HuH-7.5 (cell line): ENCODE data around the gene PCBP3.
"Not testable (repeated sequence)": the region's sequence is repeated elsewhere in the genome, so short reads cannot be mapped to it uniquely, and the experiment has no call there.

Experiments used
- DNase-seq: peaks from one replicate; pipeline ENCODE4 v3.0.0; 2011; ENCODE audit warnings: low spot score

PCBP3 gene

GRCh38 chr21:45845770-45846090 lies 202.2 kb downstream of the PCBP3 start:
- DNase-seq: no peak

- DNase-seq: no peak
Measured at GRCh38 chr21:45846373-45847160, 203.0 kb downstream of the PCBP3 start.

DNA sequence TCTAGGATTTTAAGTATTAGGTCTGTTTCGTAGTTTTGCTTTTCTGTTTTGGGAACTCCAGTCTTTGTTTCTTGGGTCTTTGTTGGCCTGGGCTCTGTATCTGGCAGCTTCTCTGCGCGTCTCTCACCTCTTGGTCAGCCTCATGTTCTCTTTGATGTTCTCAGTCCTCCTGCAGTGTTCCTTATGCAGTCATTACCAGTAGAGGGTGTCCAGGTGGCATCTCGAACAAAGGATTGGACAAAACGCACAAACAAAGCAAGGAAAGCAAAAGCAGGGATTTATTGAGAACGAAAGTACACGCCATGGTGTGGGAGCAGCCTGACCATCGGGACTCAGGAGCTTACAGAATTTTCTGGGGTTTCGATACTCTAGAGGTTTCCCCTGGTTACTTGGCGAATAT lies 204.3 kb downstream of the PCBP3 start:
- no peak for DNase-seq

DNA sequence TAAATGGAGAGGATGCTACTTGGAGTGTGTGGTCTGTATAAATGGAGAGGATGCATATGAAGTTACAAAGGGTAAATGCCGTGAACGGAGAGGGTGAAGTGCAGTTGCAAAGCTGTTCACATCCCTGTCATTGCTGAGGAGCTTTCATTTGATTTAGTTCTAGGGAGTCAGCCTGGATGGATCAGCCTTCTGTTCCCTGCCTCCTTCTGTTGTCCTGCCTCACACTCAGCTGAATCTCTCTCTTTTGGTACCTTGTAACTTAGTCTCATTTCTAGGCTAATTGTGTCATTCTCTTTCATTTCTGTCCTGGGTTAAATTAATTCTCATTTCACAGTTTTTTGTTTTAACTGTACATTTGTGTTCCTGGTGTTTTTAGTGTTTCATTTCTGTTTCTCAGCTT lies 204.8 kb downstream of the PCBP3 start:
- no peak for DNase-seq

GRCh38 chr21:45848805-45849204 lies 205.3 kb downstream of the PCBP3 start:
- no peak for DNase-seq

GRCh38 chr21:45849651-45850050 lies 206.1 kb downstream of the PCBP3 start:
- no peak for DNase-seq

DNA sequence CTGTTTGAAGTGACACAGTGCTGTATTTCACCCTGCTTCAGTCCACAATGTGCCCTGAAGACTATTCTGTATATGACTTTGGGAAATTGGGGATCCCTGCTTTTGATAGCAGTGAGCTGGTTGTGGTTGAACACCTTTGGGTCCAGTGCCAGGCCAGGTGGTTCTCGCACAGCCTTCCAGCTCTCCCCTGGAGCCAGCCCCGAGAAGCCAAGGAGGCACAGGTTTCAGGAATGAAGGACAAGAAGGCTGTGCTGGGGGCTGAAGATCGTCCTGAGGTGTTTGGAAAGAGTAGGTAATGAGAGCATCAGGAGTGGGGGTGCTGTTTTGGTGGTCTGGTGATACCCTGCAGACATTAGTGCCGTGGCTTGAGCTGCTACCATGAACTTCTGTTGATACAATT lies 206.7 kb downstream of the PCBP3 start:
- no peak for DNase-seq

GRCh38 chr21:45852386-45852785 lies 208.9 kb downstream of the PCBP3 start:
- not testable (repeated sequence) for DNase-seq

DNA sequence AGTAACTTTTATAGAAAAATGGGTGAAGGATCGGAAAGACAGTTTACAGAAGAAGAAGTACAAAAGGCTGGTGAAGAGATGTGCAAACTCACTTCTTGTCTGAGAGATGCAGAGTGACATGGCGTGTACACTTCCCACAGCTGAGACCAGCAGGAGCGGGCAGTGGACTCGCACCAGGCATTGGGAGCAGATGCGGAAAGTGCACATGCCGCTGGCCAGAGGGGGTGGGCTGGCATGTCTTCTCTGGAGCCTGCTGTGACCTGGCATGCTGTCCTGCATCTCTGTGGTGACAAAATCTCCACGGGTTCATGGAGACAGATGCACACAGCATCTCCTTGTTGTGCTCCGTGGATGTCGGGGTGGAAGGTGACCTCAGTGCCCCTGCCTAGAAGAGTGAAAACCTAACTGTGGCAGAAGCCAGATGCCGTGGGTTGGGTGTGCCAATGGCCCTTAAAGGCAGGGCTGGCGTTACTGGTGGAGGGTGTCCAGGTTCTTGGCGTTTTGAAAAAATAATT lies 209.4 kb downstream of the PCBP3 start:
- DNase-seq: no peak

DNA sequence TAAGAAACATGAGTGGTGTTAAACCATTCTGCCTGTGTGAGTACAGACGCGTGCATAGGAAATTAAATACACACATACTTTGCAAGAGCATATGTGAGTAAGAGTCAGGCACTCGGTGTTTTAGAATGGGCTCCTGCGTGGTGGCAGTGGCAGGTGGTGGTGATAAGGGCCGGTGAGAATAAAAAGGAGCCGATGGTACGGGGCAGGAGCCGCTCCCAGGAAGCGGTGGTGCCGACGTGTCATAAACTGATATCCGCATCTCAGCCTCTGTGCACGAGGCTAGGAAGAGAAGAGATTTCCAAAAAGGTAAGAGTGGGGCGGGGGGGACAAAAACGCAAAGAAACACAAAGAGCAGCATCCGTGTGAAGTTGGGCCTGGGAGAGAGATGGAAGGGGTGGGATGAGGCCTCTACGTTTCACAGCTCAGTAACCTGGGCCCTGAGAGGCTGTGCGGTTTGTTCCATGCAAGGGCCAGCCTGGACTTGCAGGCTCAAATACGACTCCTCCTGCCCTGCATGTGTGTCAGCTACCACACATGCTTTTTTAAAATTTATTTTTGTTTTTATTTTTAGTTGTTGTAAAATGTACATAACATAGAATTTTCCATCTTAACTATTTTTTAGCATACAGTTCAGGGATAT lies 210.3 kb downstream of the PCBP3 start:
- no peak for DNase-seq

- no peak for DNase-seq
Measured at GRCh38 chr21:45854690-45855247, 211.2 kb downstream of the PCBP3 start.

- no peak for DNase-seq
Measured at GRCh38 chr21:45855248-45855811, 211.8 kb downstream of the PCBP3 start.

GRCh38 chr21:45856442-45856841 lies 212.9 kb downstream of the PCBP3 start:
- no peak for DNase-seq

GRCh38 chr21:45856906-45857305 lies 213.4 kb downstream of the PCBP3 start:
- no peak for DNase-seq

- DNase-seq: no peak
Measured at GRCh38 chr21:45857761-45858160, 214.2 kb downstream of the PCBP3 start.

DNA sequence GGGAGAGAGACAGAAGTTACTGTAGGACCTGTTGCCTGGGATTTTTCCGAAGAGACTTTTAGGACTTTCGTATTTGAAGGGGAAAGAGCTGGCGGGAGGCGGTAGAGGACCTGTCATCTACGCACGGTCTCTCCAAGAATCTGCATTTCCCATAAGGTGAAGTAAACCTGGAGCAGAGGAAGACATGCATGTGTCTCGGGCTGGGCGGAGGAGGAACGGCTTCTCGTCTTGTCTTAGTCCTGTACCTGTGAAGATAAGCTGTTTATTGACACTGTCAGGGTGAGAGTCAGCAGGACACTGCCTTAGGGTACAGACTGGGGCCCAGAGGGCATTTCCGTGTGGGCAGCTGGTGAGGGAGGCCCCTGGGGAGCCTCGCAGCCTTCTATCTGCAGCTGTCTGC lies 214.7 kb downstream of the PCBP3 start:
- DNase-seq: no peak

GRCh38 chr21:45859041-45859761 lies 215.7 kb downstream of the PCBP3 start:
- no peak for DNase-seq

DNA sequence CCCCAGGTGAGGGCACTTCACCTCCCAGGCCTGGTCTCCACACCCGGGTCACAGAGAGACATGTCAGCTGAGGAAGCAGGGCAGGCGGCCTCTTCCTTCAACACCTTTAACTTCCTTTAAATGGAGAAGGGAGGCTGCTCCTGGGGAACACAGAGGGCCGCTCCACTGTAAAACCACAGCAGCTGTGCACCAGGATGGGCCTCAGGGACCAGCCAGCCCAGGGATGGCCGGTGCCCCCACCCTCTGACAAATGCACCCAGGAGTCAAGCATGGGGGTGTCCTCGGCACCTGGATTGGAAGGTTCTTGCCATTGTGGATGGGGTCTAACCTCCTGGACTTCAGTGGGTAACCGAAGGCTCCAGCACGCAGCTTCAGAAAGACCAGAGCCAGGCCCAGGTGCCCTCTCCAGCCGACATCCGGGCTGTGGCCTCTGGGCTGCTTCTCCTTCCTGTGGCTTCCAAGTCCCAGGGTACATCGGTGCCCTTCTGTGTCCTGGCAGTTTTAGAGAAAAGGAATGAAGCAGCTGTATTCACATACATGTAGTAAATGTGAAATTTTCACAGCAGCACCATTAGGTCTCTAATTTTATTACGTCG lies 216.3 kb downstream of the PCBP3 start:
- no peak for DNase-seq

DNA sequence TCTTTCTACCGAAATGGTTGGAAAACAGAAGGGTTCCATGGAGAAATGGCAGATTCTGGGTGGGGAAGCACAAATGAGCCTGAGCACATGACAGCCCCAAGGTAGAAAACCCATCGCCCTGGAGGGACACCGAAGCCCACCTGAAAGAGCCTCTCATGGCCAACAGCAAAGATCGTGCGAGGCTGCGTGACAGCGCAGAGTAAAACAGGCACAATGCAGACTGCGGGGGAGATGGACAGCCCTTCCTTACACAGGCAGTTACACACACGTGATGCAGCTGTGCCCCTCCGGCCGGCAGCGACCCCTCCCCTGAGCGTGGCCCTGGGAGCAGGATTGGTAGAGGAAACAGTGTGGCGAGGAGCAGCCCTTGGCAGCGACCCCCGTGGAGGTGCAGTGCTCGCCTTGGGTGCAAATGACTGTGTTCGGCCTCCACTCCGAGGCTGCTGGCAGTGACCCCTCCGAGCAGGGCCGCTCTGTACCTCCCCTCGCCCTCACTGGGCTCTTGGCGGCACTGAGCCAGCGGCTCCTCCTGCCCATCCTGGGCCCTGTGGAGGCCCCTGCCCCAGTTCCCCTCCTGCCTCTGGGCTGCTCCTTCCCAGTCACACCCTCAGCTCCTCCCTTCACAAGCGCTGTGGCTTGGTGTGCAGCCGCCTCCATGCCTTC lies 217.1 kb downstream of the PCBP3 start:
- no peak for DNase-seq

DNA sequence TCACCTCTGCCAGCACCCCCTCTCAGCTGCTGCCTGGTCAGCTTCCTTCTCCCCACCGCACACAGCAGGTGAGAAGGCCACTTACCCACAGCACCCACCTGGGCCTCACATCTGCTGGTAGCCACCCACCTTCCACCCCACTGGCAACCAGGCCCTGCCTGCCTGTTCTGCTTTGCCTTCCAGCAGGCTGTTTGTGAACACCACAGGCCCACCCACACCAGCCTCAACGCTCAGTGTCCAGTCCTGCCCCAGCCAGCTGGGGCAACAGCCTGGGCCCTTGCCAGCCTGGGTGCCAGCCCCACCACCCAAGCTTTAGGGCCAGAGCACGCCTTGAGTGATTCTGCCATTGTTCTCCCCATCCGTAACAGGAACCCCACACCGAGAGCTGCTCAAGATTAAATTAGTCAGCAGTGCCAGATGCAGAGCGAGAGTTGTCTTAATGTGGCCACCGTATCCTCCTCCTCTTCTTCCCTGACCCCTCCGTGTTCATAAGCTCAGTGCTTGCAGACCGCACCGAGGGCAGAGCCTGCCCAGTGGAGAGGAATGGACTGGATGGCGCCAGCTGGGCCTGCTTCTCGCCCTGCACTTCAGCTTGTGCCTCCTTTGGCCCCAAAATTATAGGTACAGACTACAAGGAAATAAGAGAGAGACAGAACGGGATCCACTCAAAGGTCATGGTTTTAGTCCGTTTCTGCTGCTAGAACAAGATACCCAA lies 217.8 kb downstream of the PCBP3 start:
- DNase-seq: no peak
